ENCODE data around the gene THOP1.
A peak's percentile ranks its signal among the peaks of the same experiment; 100 is the strongest.

Gene THOP1

GRCh38 chr19:2770055-2771013 lies 15.0 kb upstream of the THOP1 start:
- Histone ChIP-seq H3K4me3 (replicated peaks; ENCODE audit: insufficient read depth, low read length) (no peak overlapping the region), H3K27me3 (ENCODE audit: insufficient read depth, poor library complexity, severe bottlenecking) (no peaks in the 10 kb centered on the region), H3K27ac (replicated peaks) (no peak overlapping the region)
- no peak for TF ChIP-seq CTCF (IDR thresholded peaks at IDR 0.05; ENCODE audit: insufficient read depth, low read length)
- TF ChIP-seq REST (IDR thresholded peaks at IDR 0.05; ENCODE audit: insufficient replicate concordance, low read depth): no peak
- no peak for TF ChIP-seq SPI1 (IDR thresholded peaks at IDR 0.05; ENCODE audit: borderline replicate concordance, low read depth)
- no peak for TF ChIP-seq GABPA (IDR thresholded peaks at IDR 0.05; ENCODE audit: low read depth)
- no peak; the same call in 1 of the 2 replicates for TF ChIP-seq POLR2AphosphoS5 (IDR thresholded peaks at IDR 0.05; ENCODE audit: low read depth)
- DNase-seq (ENCODE audit: low read depth in 1 of 2, low spot score in 1 of 2): peak in 1 of 2 experiments; percentile 63

- no peaks in the 10 kb centered on the region for H3K27me3 ChIP-seq (ENCODE audit: insufficient read depth, poor library complexity, severe bottlenecking)
- H3K27ac ChIP-seq (replicated peaks): no peak overlapping the region
- no peak overlapping the region for H3K4me3 ChIP-seq (replicated peaks; ENCODE audit: insufficient read depth, low read length)
- no peak for DNase-seq (ENCODE audit: low read depth in 1 of 2, low spot score in 1 of 2)
- no peak for TF ChIP-seq POLR2AphosphoS5 (IDR thresholded peaks at IDR 0.05; ENCODE audit: low read depth)
- no peak for TF ChIP-seq CTCF (IDR thresholded peaks at IDR 0.05; ENCODE audit: insufficient read depth, low read length)
- TF ChIP-seq REST (IDR thresholded peaks at IDR 0.05; ENCODE audit: insufficient replicate concordance, low read depth): no peak
- no peak for TF ChIP-seq GABPA (IDR thresholded peaks at IDR 0.05; ENCODE audit: low read depth)
- TF ChIP-seq SPI1 (IDR thresholded peaks at IDR 0.05; ENCODE audit: borderline replicate concordance, low read depth): no peak
Observed at GRCh38 chr19:2771786-2772674, 13.3 kb upstream of the THOP1 start.

GRCh38 chr19:2774083-2774679 lies 11.1 kb upstream of the THOP1 start:
- DNase-seq (ENCODE audit: low read depth in 1 of 2, low spot score in 1 of 2): no peak
- Histone ChIP-seq H3K27me3 (ENCODE audit: insufficient read depth, poor library complexity, severe bottlenecking) (no peaks in the 10 kb centered on the region), H3K4me3 (replicated peaks; ENCODE audit: insufficient read depth, low read length) (no peak overlapping the region), H3K27ac (replicated peaks) (no peak overlapping the region)
- no peak for TF ChIP-seq GABPA (IDR thresholded peaks at IDR 0.05; ENCODE audit: low read depth)
- no peak for TF ChIP-seq CTCF (IDR thresholded peaks at IDR 0.05; ENCODE audit: insufficient read depth, low read length)
- TF ChIP-seq SPI1 (IDR thresholded peaks at IDR 0.05; ENCODE audit: borderline replicate concordance, low read depth): no peak
- no peak for TF ChIP-seq REST (IDR thresholded peaks at IDR 0.05; ENCODE audit: insufficient replicate concordance, low read depth)
- no peak for TF ChIP-seq POLR2AphosphoS5 (IDR thresholded peaks at IDR 0.05; ENCODE audit: low read depth)

All from HL-60 (cell line).